ENCODE measurements around the gene LOX. TPM values are rescaled to one million over a fixed set of nuclear protein-coding genes. Genes with fewer than 3 reads are reported as not detected.

Gene LOX
- total and polyA plus RNA-seq, 11 donors, result 1.1 to 23.2 (median 3.3) TPM

- Histone ChIP-seq H3K9me3 (no peaks in the 10 kb centered on the region), H3K27me3 (peaks cover 0 to 4% (median 0%) of the 10 kb centered on the region in 9 donors), H3K4me1 (no peaks in the 10 kb centered on the region), H3K36me3 (no peaks in the 10 kb centered on the region), H3K4me3 (no peak overlapping the region), H3K27ac (no peak overlapping the region)
- intact Hi-C loops (cut with DNase I), result no loop called here
- DNase-seq, result no peak
- 52 to 55% (median 54%) methylated on average over 3 of the region's 3 CpGs for WGBS, 4 donors
- TF ChIP-seq CTCF (IDR thresholded peaks at IDR 0.05) (no peak), POLR2A (IDR thresholded peaks at IDR 0.05) (no peak)
- no peak for ATAC-seq
Observed at GRCh38 chr5:122112063-122112462, 34.0 kb upstream of the LOX start.

GRCh38 chr5:122111460-122111859 is 33.4 kb upstream of the LOX start:
- Histone ChIP-seq H3K36me3 (no peaks in the 10 kb centered on the region), H3K9me3 (no peaks in the 10 kb centered on the region), H3K27ac (no peak overlapping the region), H3K4me1 (no peaks in the 10 kb centered on the region), H3K27me3 (peaks cover 0 to 4% (median 0%) of the 10 kb centered on the region in 9 donors), H3K4me3 (no peak overlapping the region)
- ATAC-seq, result no peak
- 63 to 77% (median 73%) methylated on average over 5 of the region's 5 CpGs for WGBS, 4 donors
- no peak for TF ChIP-seq POLR2A (IDR thresholded peaks at IDR 0.05)
- no peak for TF ChIP-seq CTCF (IDR thresholded peaks at IDR 0.05)
- no peak for DNase-seq
- intact Hi-C loops (cut with DNase I), result no loop called here

- WGBS, 4 donors, result 48 to 62% (median 58%) methylated on average over 3 of the region's 3 CpGs
- ATAC-seq (no peak), DNase-seq (no peak)
- H3K4me3 ChIP-seq, result no peak overlapping the region
- no peaks in the 10 kb centered on the region for H3K36me3 ChIP-seq
- H3K4me1 ChIP-seq, result no peaks in the 10 kb centered on the region
- H3K9me3 ChIP-seq, result no peaks in the 10 kb centered on the region
- intact Hi-C loops (cut with DNase I), result no loop called here
- H3K27me3 ChIP-seq, result peaks cover 0 to 4% (median 0%) of the 10 kb centered on the region in 9 donors
- no peak overlapping the region for H3K27ac ChIP-seq
- TF ChIP-seq CTCF (IDR thresholded peaks at IDR 0.05) (no peak), POLR2A (IDR thresholded peaks at IDR 0.05) (no peak)
Observed at GRCh38 chr5:122110987-122111386, 32.9 kb upstream of the LOX start.

- TF ChIP-seq CTCF (IDR thresholded peaks at IDR 0.05) (no peak), POLR2A (IDR thresholded peaks at IDR 0.05) (no peak)
Observed at GRCh38 chr5:122107016-122107415, 29.0 kb upstream of the LOX start.

More at GRCh38 chr5:122107016-122107415, 29.0 kb upstream of the LOX start:
- H3K27me3 ChIP-seq, result peaks cover 0 to 4% (median 0%) of the 10 kb centered on the region in 9 donors
- ATAC-seq (no peak), DNase-seq (no peak)
- no peaks in the 10 kb centered on the region for H3K36me3 ChIP-seq
- 81 to 89% (median 86%) methylated on average over 4 of the region's 4 CpGs for WGBS, 4 donors
- intact Hi-C loops (cut with DNase I), result no loop called here
- H3K4me3 ChIP-seq, result no peak overlapping the region
- no peaks in the 10 kb centered on the region for H3K9me3 ChIP-seq
- no peak overlapping the region for H3K27ac ChIP-seq
- no peaks in the 10 kb centered on the region for H3K4me1 ChIP-seq
